ENCODE measurements around the gene PPP1R36. TPM values are rescaled to one million over a fixed set of nuclear protein-coding genes. Genes with fewer than 3 reads are reported as not detected.

The PPP1R36 gene
- total and polyA plus RNA-seq, 2 of the 8 experiments (the other 6 are each of a cell fraction or from before 2014, with no cell fraction given): 0.39 to 0.93 TPM

DNA sequence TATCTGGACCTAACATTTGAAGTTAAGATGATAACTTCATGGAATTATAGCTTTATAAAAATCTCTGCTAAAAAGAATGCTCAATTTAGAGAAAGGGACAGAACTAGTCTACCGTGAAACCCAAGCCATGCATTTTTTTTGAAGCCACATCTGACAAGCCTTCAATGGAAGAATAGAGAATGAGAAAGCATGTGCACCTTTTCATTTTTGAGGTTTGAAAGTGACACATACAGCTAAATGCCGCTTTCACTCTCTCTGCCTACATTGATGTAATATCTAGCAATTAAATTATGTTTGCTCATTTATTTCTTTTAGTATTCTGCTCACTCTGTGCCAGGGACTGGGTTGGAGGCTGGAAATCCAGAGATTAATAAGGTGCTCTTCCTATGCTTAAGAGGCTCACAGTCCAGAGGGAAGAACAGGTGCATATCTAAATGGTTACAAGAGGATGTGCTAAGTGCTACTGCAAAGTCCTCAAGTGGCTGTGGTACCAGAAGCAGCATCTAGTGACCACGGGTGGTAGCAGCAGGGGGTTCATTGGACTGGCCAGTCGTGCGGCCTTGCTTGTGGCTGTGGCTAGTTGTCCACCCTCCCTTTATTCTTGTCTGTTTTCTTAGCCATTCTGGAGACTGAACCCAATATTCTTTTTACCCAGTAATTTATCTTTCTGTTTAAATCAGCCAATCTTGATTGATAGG lies 60.4 kb downstream of the PPP1R36 start:
- Histone ChIP-seq H3K14ac (ENCODE audit: insufficient read length) (no peak overlapping the region), H3K23ac (ENCODE audit: insufficient read length) (no peak overlapping the region), H3K4me1 (replicated peaks in 1 of 4; ENCODE audit: control insufficient read depth in 3 of 4, insufficient read depth in 4 of 4, low read length in 3 of 4) (peaks cover 0 to 2% (median 0%) of the 10 kb centered on the region in 4 experiments; a peak in 2 of 7 replicates), H2BK5ac (ENCODE audit: low read depth, low read length) (no peak overlapping the region), H2BK20ac (ENCODE audit: low read length) (no peak overlapping the region), H2BK15ac (ENCODE audit: low read length) (0 out of 2 replicates have a peak overlapping the region, but pooled peaks have one; percentile 76), H4K5ac (ENCODE audit: insufficient read length, low read depth, low read length) (no peak overlapping the region), H2BK12ac (ENCODE audit: low read depth, low read length) (no peak overlapping the region), H3K79me2 (ENCODE audit: control insufficient read depth in 1 of 2, insufficient read depth in 2 of 2, low read length in 2 of 2) (no peaks in the 10 kb centered on the region), H3K36me3 (ENCODE audit: control insufficient read depth in 2 of 4, insufficient read depth in 4 of 4, low read length in 3 of 4) (no peaks in the 10 kb centered on the region), H3K18ac (ENCODE audit: extremely low read depth, low read length) (no peak overlapping the region), H3K9me3 (ENCODE audit: insufficient read depth in 2 of 2, low read depth in 1 of 2, low read length in 1 of 2) (no peaks in the 10 kb centered on the region), H3K79me1 (ENCODE audit: low read depth, low read length) (no peaks in the 10 kb centered on the region), H3K4me3 (ENCODE audit: extremely low read depth in 1 of 4, insufficient read depth in 2 of 4, low read depth in 3 of 4, low read length in 4 of 4) (no peak overlapping the region), H2BK120ac (replicated peaks; ENCODE audit: low read depth, low read length) (no peak overlapping the region), H3K56ac (replicated peaks; ENCODE audit: insufficient read length, low read depth, low read length) (no peak overlapping the region), H3K4ac (replicated peaks; ENCODE audit: insufficient read length, low read depth, low read length) (no peak overlapping the region), H2AFZ (ENCODE audit: low read length) (no peak overlapping the region), H3K23me2 (ENCODE audit: low read depth, low read length) (no peaks in the 10 kb centered on the region), H4K8ac (ENCODE audit: extremely low read depth, insufficient read depth, low read length) (no peak overlapping the region), H3K9ac (replicated peaks in 1 of 4; ENCODE audit: extremely low read depth in 1 of 4, low read depth in 3 of 4, low read length in 3 of 4) (no peak overlapping the region), H4K20me1 (replicated peaks in 1 of 2; ENCODE audit: control insufficient read depth in 1 of 2, insufficient read depth in 2 of 2, low read length in 2 of 2) (no peaks in the 10 kb centered on the region), H4K91ac (replicated peaks; ENCODE audit: insufficient read length, low read length) (no peak overlapping the region), H3K27me3 (replicated peaks in 1 of 4; ENCODE audit: control insufficient read depth in 3 of 4, extremely low read depth in 1 of 4, insufficient read depth in 3 of 4, low read length in 3 of 4) (no peaks in the 10 kb centered on the region), H3K27ac (ENCODE audit: low read depth, low read length) (no peak overlapping the region), H3K4me2 (ENCODE audit: insufficient read depth in 1 of 2, low read depth in 2 of 2, low read length in 2 of 2) (no peak overlapping the region), H2AK5ac (ENCODE audit: low read depth, low read length) (no peak overlapping the region)
- POLR2A ChIA-PET (ENCODE audit: partially characterized antibody): interaction anchor here (0.8 kb wide), 1 partner anchor 9 kb away, joined by 3 read pairs; no protein-coding TSS in a partner anchor
- CTCF ChIA-PET (ENCODE audit: partially characterized antibody): interaction anchor here (1.0 kb wide), 1 partner anchor 10 kb away, joined by 3 read pairs; no protein-coding TSS in a partner anchor
- peak in 1 of 2 experiments; percentile 14 for DNase-seq (ENCODE audit: low read depth in 1 of 2, low spot score in 2 of 2)
- WGBS, 2 experiments (ENCODE audit: extremely low coverage in 1 of 2, insufficient coverage in 1 of 2, insufficient read length in 1 of 2, insufficient replicate concordance in 2 of 2, low coverage in 1 of 2, low lambda C conversion rate in 2 of 2, missing lambda C conversion rate in 1 of 2): 92% methylated on average over 5 of the region's 5 CpGs; no CpG with 5 or more reads in 1 of the 2 experiments
- FAIRE-seq: no peak
- no peak for TF ChIP-seq BACH1 (IDR thresholded peaks at IDR 0.05; ENCODE audit: low read length)
- TF ChIP-seq CHD2 (IDR thresholded peaks at IDR 0.05; ENCODE audit: low read length): no peak
- no peak for TF ChIP-seq GABPA (IDR thresholded peaks at IDR 0.05; ENCODE audit: borderline replicate concordance, insufficient read depth, low read length)
